Astrocyte (in vitro differentiated cells and primary cell): ENCODE data around the gene HOXB6.

Experiments
- EZH2 ChIP-seq: IDR thresholded peaks from 2 replicates; pipeline ENCODE4 v1.6.1; 2012; ENCODE audit warnings: mild to moderate bottlenecking, low read length, inconsistent platforms; ENCODE audit not compliant: insufficient read depth
- TF ChIP-seq, protein P1 (sequence below): IDR thresholded peaks from 2 replicates; pipeline ENCODE4 v1.5.1; 2011; ENCODE audit warnings: low read depth, mild to moderate bottlenecking, inconsistent platforms, low read length, moderate library complexity; ENCODE audit not compliant: insufficient read depth

DNA sequence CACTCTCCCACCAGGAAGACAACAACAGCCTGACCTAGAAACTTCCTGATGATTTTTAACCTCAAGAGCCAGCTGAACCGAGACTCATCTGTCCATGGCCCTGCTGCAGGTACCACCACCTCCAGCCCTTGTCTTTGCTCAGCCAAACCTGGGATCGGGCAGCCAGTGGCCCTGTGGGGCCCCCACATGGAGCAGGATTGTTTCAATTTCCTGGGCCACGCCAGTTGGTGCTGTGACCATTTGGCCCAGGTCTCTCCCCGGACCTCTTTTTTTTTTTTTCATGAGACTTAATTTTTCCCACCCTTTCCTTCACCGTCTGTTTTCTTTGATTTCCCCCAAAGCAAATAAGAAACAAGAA, 51.6 kb downstream of the HOXB6 start:
- TF ChIP-seq, protein P1, sequence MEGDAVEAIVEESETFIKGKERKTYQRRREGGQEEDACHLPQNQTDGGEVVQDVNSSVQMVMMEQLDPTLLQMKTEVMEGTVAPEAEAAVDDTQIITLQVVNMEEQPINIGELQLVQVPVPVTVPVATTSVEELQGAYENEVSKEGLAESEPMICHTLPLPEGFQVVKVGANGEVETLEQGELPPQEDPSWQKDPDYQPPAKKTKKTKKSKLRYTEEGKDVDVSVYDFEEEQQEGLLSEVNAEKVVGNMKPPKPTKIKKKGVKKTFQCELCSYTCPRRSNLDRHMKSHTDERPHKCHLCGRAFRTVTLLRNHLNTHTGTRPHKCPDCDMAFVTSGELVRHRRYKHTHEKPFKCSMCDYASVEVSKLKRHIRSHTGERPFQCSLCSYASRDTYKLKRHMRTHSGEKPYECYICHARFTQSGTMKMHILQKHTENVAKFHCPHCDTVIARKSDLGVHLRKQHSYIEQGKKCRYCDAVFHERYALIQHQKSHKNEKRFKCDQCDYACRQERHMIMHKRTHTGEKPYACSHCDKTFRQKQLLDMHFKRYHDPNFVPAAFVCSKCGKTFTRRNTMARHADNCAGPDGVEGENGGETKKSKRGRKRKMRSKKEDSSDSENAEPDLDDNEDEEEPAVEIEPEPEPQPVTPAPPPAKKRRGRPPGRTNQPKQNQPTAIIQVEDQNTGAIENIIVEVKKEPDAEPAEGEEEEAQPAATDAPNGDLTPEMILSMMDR = no peak
- no peak for TF ChIP-seq EZH2
